ENCODE results near the gene UNC79.
A peak's percentile ranks its signal among the peaks of the same experiment; 100 is the strongest.

Gene UNC79

DNA sequence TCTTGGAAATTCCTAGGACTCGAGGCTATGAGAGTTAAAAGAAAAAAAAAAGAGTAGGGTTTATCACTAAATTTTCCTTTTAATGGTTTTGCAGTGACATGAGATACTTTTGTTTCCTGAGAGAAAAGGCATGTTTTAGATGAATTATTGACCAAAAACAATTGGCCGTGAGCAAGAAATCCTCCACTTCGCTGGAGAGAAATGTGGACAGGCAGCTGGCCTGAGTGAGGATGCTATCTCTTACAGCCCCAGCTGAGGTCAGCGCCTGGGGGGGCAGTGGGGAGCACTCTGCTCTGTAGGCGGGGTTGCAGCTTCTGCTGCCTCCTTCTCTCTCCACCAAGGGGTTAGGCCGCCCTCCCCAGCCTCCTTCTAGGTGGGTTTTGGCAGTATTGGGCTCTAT, 302.9 kb downstream of the UNC79 start:
- no peak for DNase-seq (ENCODE audit: low spot score)
- no peaks in the 10 kb centered on the region for H3K36me3 ChIP-seq (replicated peaks in 1 of 2; ENCODE audit: control insufficient read depth in 2 of 2, insufficient read depth in 2 of 2, low read length in 2 of 2)
- H3K4me1 ChIP-seq (ENCODE audit: control insufficient read depth in 2 of 2, insufficient read depth in 1 of 2, low read depth in 1 of 2, low read length in 2 of 2), result peaks cover 0 to 2% of the 10 kb centered on the region in 2 donors
- no peak overlapping the region for H3K27ac ChIP-seq (replicated peaks; ENCODE audit: low read length)
- peak overlapping the region; percentile 66 for H3K18ac ChIP-seq (ENCODE audit: low read length)
- H2BK12ac ChIP-seq (ENCODE audit: low read length), result no peak overlapping the region
- no peak overlapping the region for H3K4ac ChIP-seq (ENCODE audit: low read length)
- no peak overlapping the region for H4K8ac ChIP-seq (ENCODE audit: low read depth, low read length)
- WGBS, 2 donors (ENCODE audit: extremely low coverage in 2 of 2, insufficient read length in 2 of 2, insufficient replicate concordance in 1 of 2), result no CpG with 5 or more reads among the region's 6 CpGs
- no peak overlapping the region for H2AK5ac ChIP-seq (ENCODE audit: low read depth, low read length)
- H3K14ac ChIP-seq (ENCODE audit: low read length), result no peak overlapping the region
- H2AFZ ChIP-seq (ENCODE audit: low read length), result no peak overlapping the region
- no peak overlapping the region for H2BK5ac ChIP-seq (ENCODE audit: low read length)
- no peak overlapping the region for H3K23ac ChIP-seq (ENCODE audit: low read depth, low read length, poor library complexity)
- H3K9ac ChIP-seq (ENCODE audit: low read depth, low read length, poor library complexity), result no peak overlapping the region
- no peak overlapping the region for H2BK15ac ChIP-seq (ENCODE audit: low read length)
- no peak overlapping the region for H3K4me2 ChIP-seq (ENCODE audit: insufficient read depth, low read length, poor library complexity, severe bottlenecking)
- no peaks in the 10 kb centered on the region for H3K27me3 ChIP-seq (ENCODE audit: control insufficient read depth in 3 of 3, insufficient read depth in 3 of 3, low read depth in 1 of 3, low read length in 3 of 3)
- H3K9me3 ChIP-seq (replicated peaks in 1 of 2; ENCODE audit: control insufficient read depth in 2 of 2, insufficient read depth in 1 of 2, low read depth in 1 of 2, low read length in 2 of 2), result no peaks in the 10 kb centered on the region
- H2BK120ac ChIP-seq (ENCODE audit: low read depth, low read length), result no peak overlapping the region
- no peak overlapping the region for H3K4me3 ChIP-seq (ENCODE audit: low read length in 2 of 2)
- H3K79me1 ChIP-seq (ENCODE audit: low read depth, low read length), result peaks cover 1% of the 10 kb centered on the region
- H4K91ac ChIP-seq (ENCODE audit: low read depth, low read length, poor library complexity), result no peak overlapping the region

DNA sequence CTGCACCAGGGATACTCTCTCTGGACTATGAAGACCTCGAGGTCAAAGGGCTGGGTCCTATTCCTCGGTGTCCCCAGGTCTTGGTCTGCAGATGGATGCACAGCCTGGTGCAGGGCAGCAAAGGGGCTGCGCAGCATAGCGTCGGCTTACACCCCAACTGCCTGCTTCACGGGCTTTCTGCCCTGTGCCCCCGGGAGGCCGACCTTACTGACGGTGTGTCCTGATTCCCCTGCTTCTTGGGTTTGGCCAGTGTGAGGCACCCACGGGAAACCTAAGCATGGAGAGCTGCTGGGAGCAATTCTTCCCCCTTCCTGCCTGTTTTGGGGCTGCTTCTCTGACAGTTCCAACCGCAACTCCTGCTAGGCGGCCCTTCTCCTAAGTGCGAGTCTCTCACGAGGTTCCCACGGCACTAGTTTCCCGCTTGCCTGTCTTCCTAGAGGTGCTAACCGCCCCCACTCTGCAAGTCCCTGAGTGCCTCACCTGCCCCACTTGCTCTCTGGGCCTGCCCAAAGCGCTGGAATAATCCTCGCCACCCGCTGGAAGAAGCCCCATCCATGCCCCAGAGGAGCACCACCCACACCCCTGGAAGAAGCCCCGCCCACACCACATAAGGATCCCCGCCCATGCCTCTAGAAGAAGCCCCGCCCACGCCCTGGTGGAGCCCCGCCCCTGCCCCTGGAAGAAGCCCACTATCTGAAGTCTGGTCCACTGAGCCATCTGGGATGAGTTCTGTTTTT, 303.5 kb downstream of the UNC79 start:
- peak overlapping the region; percentile 23 for H4K8ac ChIP-seq (ENCODE audit: low read depth, low read length)
- H3K27ac ChIP-seq (replicated peaks; ENCODE audit: low read length), result no peak overlapping the region
- H4K91ac ChIP-seq (ENCODE audit: low read depth, low read length, poor library complexity), result no peak overlapping the region
- no peak overlapping the region for H2BK5ac ChIP-seq (ENCODE audit: low read length)
- peaks cover 1% of the 10 kb centered on the region for H3K79me1 ChIP-seq (ENCODE audit: low read depth, low read length)
- no peaks in the 10 kb centered on the region for H3K27me3 ChIP-seq (ENCODE audit: control insufficient read depth in 3 of 3, insufficient read depth in 3 of 3, low read depth in 1 of 3, low read length in 3 of 3)
- H2AK5ac ChIP-seq (ENCODE audit: low read depth, low read length), result peak overlapping the region; percentile 77
- H2AFZ ChIP-seq (ENCODE audit: low read length), result no peak overlapping the region
- WGBS, 2 donors (ENCODE audit: extremely low coverage in 2 of 2, insufficient read length in 2 of 2, insufficient replicate concordance in 1 of 2), result no CpG with 5 or more reads among the region's 25 CpGs
- no peak overlapping the region for H3K4me2 ChIP-seq (ENCODE audit: insufficient read depth, low read length, poor library complexity, severe bottlenecking)
- peak overlapping the region; percentile 61 for H3K18ac ChIP-seq (ENCODE audit: low read length)
- DNase-seq (ENCODE audit: low spot score), result no peak
- no peak overlapping the region for H2BK12ac ChIP-seq (ENCODE audit: low read length)
- peak overlapping the region; percentile 63 for H2BK15ac ChIP-seq (ENCODE audit: low read length)
- peak overlapping the region; percentile 15 for H3K9ac ChIP-seq (ENCODE audit: low read depth, low read length, poor library complexity)
- no peak overlapping the region for H3K23ac ChIP-seq (ENCODE audit: low read depth, low read length, poor library complexity)
- no peak overlapping the region for H3K4ac ChIP-seq (ENCODE audit: low read length)
- no peak overlapping the region for H3K4me3 ChIP-seq (ENCODE audit: low read length in 2 of 2)
- peaks cover 0 to 2% of the 10 kb centered on the region in 2 donors for H3K4me1 ChIP-seq (ENCODE audit: control insufficient read depth in 2 of 2, insufficient read depth in 1 of 2, low read depth in 1 of 2, low read length in 2 of 2)
- no peaks in the 10 kb centered on the region for H3K9me3 ChIP-seq (replicated peaks in 1 of 2; ENCODE audit: control insufficient read depth in 2 of 2, insufficient read depth in 1 of 2, low read depth in 1 of 2, low read length in 2 of 2)
- H3K36me3 ChIP-seq (replicated peaks in 1 of 2; ENCODE audit: control insufficient read depth in 2 of 2, insufficient read depth in 2 of 2, low read length in 2 of 2), result no peaks in the 10 kb centered on the region
- peak overlapping the region; percentile 60 for H3K14ac ChIP-seq (ENCODE audit: low read length)
- no peak overlapping the region for H2BK120ac ChIP-seq (ENCODE audit: low read depth, low read length)

DNA sequence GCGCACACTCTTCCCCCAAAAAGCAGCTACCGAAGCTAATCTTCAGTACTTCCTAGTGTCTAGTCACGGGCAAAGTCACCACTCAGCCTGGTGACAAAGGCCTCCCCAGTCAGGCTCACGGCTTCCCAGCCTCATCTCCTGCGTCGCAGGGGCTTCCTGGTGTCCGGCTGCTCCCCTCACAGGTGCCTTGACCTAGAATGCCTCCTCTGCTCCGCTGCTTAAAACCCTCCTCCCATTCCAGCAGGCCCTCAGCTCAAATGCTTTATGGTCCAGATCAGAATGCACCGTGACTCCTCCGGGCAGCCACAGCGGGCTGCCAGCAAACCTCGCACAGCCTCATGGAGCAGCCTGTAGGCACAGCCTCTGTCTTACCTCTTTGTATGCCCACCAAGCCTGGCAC, 304.5 kb downstream of the UNC79 start:
- Histone ChIP-seq H2BK15ac (ENCODE audit: low read length) (peak overlapping the region; percentile 79), H3K4ac (ENCODE audit: low read length) (peak overlapping the region; percentile 72), H3K14ac (ENCODE audit: low read length) (no peak overlapping the region), H2BK5ac (ENCODE audit: low read length) (no peak overlapping the region), H3K9ac (ENCODE audit: low read depth, low read length, poor library complexity) (peak overlapping the region; percentile 15), H3K4me2 (ENCODE audit: insufficient read depth, low read length, poor library complexity, severe bottlenecking) (no peak overlapping the region), H3K27ac (replicated peaks; ENCODE audit: low read length) (no peak overlapping the region), H3K18ac (ENCODE audit: low read length) (peak overlapping the region; percentile 62), H3K4me1 (ENCODE audit: control insufficient read depth in 2 of 2, insufficient read depth in 1 of 2, low read depth in 1 of 2, low read length in 2 of 2) (peaks cover 0 to 2% of the 10 kb centered on the region in 2 donors), H3K79me1 (ENCODE audit: low read depth, low read length) (peaks cover 1% of the 10 kb centered on the region), H3K36me3 (replicated peaks in 1 of 2; ENCODE audit: control insufficient read depth in 2 of 2, insufficient read depth in 2 of 2, low read length in 2 of 2) (no peaks in the 10 kb centered on the region), H2AK5ac (ENCODE audit: low read depth, low read length) (peak overlapping the region; percentile 74), H2BK120ac (ENCODE audit: low read depth, low read length) (peak overlapping the region; percentile 67), H3K9me3 (replicated peaks in 1 of 2; ENCODE audit: control insufficient read depth in 2 of 2, insufficient read depth in 1 of 2, low read depth in 1 of 2, low read length in 2 of 2) (no peaks in the 10 kb centered on the region), H4K91ac (ENCODE audit: low read depth, low read length, poor library complexity) (no peak overlapping the region), H2AFZ (ENCODE audit: low read length) (no peak overlapping the region), H4K8ac (ENCODE audit: low read depth, low read length) (no peak overlapping the region), H3K4me3 (ENCODE audit: low read length in 2 of 2) (no peak overlapping the region), H2BK12ac (ENCODE audit: low read length) (no peak overlapping the region), H3K23ac (ENCODE audit: low read depth, low read length, poor library complexity) (peak overlapping the region; percentile 58), H3K27me3 (ENCODE audit: control insufficient read depth in 3 of 3, insufficient read depth in 3 of 3, low read depth in 1 of 3, low read length in 3 of 3) (no peaks in the 10 kb centered on the region)
- no CpG with 5 or more reads among the region's 12 CpGs for WGBS, 2 donors (ENCODE audit: extremely low coverage in 2 of 2, insufficient read length in 2 of 2, insufficient replicate concordance in 1 of 2)
- no peak for DNase-seq (ENCODE audit: low spot score)

DNA sequence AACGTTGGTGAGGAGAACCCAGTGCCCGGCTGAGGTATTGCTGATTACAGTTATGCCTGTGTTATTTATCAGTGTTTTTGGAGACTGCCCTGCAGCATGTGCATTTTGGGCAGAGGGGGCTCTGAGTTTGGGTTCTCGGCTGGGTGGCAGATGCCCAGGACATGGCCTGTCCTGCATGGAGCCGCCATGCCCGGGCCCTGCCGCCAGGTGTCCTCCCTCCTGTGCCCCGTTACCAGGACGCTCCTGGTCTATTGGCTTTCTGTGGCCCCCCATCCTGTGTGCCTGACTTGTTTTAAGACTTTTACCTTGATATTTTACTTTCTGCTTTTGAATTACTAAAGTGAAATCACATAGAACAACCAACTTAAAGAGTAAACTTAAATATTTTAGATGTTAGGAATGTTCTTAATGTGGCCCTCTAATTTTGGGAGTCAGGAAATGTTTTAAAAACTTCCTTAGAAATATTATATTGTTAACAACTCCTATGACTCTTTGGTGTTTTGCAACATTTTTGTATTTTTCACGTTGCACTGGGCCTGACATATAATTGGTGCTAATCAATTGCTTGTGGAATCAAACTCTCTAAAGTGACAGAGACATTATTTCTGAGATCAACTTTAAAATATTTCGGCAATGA, 305.8 kb downstream of the UNC79 start:
- no peak overlapping the region for H3K27ac ChIP-seq (replicated peaks; ENCODE audit: low read length)
- no peak overlapping the region for H3K4me2 ChIP-seq (ENCODE audit: insufficient read depth, low read length, poor library complexity, severe bottlenecking)
- peaks cover 0 to 2% of the 10 kb centered on the region in 2 donors for H3K4me1 ChIP-seq (ENCODE audit: control insufficient read depth in 2 of 2, insufficient read depth in 1 of 2, low read depth in 1 of 2, low read length in 2 of 2)
- no peak overlapping the region for H3K14ac ChIP-seq (ENCODE audit: low read length)
- H2AFZ ChIP-seq (ENCODE audit: low read length), result no peak overlapping the region
- no peak overlapping the region for H3K23ac ChIP-seq (ENCODE audit: low read depth, low read length, poor library complexity)
- no peak for DNase-seq (ENCODE audit: low spot score)
- H3K9ac ChIP-seq (ENCODE audit: low read depth, low read length, poor library complexity), result no peak overlapping the region
- no peak overlapping the region for H3K4ac ChIP-seq (ENCODE audit: low read length)
- no peak overlapping the region for H2BK5ac ChIP-seq (ENCODE audit: low read length)
- no peak overlapping the region for H2BK12ac ChIP-seq (ENCODE audit: low read length)
- no peaks in the 10 kb centered on the region for H3K27me3 ChIP-seq (ENCODE audit: control insufficient read depth in 3 of 3, insufficient read depth in 3 of 3, low read depth in 1 of 3, low read length in 3 of 3)
- no peak overlapping the region for H4K8ac ChIP-seq (ENCODE audit: low read depth, low read length)
- no peak overlapping the region for H3K18ac ChIP-seq (ENCODE audit: low read length)
- no peaks in the 10 kb centered on the region for H3K9me3 ChIP-seq (replicated peaks in 1 of 2; ENCODE audit: control insufficient read depth in 2 of 2, insufficient read depth in 1 of 2, low read depth in 1 of 2, low read length in 2 of 2)
- H2BK120ac ChIP-seq (ENCODE audit: low read depth, low read length), result no peak overlapping the region
- no peak overlapping the region for H4K91ac ChIP-seq (ENCODE audit: low read depth, low read length, poor library complexity)
- H3K4me3 ChIP-seq (ENCODE audit: low read length in 2 of 2), result no peak overlapping the region
- H2AK5ac ChIP-seq (ENCODE audit: low read depth, low read length), result no peak overlapping the region
- H3K79me1 ChIP-seq (ENCODE audit: low read depth, low read length), result peaks cover 1% of the 10 kb centered on the region
- no peak overlapping the region for H2BK15ac ChIP-seq (ENCODE audit: low read length)
- no CpG with 5 or more reads among the region's 10 CpGs for WGBS, 2 donors (ENCODE audit: extremely low coverage in 2 of 2, insufficient read length in 2 of 2, insufficient replicate concordance in 1 of 2)
- H3K36me3 ChIP-seq (replicated peaks in 1 of 2; ENCODE audit: control insufficient read depth in 2 of 2, insufficient read depth in 2 of 2, low read length in 2 of 2), result no peaks in the 10 kb centered on the region

All from neuronal stem cell (in vitro differentiated cells).